NCI-H524 treated with DMSO at 0.1 percent for 48 hours (cell line): ENCODE data around the gene PSENEN.
A peak's percentile ranks its signal among the peaks of the same experiment; 100 is the strongest.

ENCODE experiments used
- DNase-seq: peaks from one replicate; lab custom pipeline; 2025; lab: John Stamatoyannopoulos, UW

Gene PSENEN

DNA sequence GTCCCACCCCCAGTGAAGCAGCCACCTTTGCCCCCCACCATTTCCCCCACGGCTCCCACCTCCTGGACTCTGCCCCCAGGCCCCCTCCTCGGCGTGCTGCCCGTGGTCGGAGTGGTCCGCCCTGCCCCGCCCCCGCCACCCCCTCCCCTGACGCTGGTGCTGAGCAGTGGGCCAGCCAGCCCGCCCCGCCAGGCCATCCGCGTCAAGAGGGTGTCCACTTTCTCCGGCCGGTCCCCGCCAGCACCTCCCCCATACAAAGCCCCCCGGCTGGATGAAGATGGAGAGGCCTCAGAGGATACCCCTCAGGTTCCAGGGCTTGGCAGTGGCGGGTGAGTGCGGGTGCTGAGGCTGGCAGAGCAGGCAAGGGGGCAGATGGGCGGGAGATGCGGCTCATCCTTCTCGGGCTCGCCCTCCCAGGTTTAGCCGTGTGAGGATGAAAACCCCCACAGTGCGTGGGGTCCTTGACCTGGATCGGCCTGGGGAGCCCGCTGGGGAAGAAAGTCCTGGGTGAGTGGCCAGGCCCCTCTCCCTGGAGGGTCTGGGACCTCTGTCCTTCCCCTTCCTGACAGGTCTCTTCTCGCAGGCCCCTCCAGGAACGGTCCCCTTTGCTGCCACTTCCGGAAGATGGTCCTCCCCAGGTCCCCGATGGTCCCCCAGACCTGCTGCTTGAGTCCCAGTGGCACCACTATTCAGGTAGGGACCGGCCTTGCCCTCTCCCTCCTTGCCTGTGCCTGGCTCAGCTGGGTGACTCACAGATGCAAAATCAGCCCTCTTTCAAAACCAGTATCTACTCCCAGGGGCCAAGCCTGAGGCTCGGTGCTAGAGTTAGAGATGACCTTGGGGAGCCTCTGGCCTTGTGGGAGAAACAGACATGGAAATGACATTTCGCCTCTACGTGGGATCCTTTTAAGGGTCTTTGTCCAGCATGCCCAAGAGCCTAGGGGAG is 12.0 kb upstream of the PSENEN start:
- DNase-seq = no peak

GRCh38 chr19:35734273-35734672 is 11.2 kb upstream of the PSENEN start:
- no peak for DNase-seq

DNA sequence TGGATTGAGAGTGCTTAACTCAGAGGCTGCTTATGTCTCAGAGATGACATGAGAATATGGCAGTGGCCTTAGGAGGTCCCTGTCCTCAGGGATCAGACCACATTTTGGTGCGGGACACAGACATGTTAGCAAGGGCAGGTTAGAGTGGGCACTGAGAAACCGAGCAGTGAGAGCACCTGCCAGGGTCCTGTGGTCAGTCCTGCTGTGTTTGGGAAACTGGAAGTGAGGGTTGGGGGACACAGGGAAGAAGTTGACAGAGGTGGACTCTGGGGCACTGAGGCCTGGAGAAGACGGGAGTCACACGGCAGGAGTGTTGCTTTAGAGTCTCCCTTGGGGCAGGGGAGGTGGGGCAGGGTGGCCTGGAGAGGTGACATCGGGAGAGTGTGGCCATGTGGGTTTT is 10.6 kb upstream of the PSENEN start:
- DNase-seq = no peak

DNA sequence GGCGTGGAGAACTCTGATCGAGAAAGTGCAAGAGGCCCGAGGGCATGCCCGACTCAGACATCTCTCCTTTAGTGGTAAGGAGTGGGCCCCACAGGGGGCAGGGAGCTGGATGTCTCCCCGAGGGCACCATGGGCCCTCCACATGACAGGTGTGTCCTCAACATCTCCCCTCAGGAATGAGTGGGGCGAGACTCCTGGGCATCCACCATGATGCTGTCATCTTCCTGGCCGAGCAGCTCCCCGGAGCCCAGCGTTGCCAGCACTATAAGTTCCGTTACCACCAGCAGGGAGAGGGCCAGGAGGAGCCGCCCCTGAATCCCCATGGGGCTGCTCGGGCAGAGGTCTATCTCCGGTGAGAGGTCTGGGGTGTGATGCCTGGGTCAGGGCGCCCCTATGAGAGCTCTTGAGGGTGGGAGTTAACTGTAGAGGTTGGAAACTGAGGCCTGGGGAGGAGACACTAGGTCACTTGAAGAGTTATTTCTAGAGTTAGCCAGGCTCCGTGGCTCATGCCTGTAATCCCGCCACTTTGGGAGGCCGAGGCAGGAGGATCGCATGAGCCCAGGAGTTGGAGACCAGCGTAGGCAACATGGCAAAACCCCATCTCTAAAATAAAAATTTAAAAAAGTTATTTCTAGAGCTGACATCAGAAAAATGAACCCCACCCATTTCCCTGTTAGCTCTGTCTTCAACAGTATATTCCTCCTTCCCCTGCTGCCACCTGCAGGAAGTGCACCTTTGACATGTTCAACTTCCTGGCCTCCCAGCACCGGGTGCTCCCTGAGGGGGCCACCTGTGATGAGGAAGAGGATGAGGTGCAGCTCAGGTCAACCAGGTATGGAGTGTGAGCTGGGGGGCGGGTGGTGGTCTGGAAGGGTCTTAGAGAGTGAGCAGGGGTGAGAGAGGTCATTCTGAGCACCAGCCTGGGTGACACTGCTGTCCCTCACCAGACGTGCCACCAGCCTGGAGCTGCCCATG is 8.3 kb upstream of the PSENEN start:
- no peak for DNase-seq

GRCh38 chr19:35738021-35738886 is 7.2 kb upstream of the PSENEN start:
- no peak for DNase-seq

GRCh38 chr19:35738887-35739229 is 6.6 kb upstream of the PSENEN start:
- no peak for DNase-seq

DNA sequence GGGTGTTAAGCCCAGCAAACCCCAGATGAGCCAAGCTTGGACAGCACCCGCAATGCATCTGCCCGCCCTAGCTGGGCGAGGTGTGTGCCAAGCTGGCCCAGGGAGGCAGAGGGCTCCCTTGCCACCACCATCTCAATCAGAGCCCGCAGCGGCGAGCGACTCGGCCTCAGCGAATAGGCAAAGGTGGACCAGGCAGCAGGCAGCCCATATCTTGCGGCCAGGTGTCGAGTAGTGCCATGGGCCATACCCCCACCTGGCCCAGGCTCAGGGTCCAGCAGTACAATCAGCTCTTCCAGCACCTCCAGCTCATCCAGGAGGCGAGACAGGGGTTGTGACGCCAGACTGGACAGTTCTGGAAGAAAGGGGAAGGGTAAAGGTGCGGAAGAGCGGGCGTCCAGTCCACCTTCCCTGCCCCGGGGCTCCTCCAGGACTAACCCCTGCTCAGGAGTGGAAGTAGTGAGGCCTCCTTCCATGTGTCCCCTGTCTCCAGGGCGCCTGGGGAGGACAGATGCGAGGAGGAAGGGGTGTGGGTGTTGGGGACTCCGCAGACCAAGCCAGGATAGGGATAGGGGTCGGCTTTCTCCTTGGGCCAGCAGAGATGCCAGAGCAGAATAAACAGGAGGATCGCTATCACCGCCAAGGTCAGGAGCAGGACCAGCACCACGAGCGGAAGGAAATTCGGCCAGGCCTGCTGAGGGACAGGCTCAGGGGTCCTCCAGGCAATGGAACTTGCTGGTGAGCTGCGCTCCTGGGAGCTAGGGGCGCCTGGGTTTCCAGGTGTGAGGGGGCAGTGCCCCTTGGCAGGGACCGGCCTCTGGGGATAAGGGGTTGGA is 6.0 kb upstream of the PSENEN start:
- no peak for DNase-seq

GRCh38 chr19:35740108-35740422 is 5.4 kb upstream of the PSENEN start:
- no peak for DNase-seq

DNA sequence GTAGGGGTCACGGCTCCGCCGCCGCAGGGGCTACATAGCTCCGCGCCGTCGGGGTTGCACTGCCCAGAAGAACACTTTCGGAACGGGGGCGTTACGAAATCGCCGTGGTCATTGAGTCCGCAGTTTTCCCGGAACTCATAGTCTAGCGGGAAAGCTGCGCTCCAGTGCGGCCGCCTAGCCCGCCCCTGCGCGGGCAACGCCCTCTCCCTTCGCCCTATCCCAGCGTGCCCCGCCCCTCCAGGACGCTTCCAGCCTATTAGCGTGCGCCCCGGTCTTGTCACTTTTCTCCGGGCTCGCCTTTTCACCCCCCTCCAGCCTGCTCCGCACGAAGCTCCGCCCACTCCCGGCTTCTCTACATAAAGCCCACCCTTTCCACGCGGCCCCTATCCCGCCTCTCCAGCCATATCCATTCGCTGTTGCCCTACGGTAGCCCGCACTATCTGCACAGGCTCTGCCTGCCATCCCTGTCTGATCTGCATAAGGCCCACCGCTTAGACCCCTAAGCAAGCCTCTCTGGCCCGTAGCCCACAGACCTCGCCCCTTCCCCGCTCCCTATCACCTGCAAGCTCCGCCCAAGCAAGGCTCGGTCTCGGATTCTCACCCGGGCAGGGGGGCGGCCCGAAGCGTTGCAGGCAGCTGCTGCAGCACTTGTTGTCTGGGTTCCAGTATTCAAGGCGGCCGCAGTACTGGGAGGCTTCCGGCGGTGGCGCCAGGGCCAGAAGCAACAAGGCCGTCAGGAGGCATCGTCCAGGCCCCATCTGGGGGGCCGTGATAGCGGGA is 4.8 kb upstream of the PSENEN start:
- DNase-seq = peak; percentile 98

DNA sequence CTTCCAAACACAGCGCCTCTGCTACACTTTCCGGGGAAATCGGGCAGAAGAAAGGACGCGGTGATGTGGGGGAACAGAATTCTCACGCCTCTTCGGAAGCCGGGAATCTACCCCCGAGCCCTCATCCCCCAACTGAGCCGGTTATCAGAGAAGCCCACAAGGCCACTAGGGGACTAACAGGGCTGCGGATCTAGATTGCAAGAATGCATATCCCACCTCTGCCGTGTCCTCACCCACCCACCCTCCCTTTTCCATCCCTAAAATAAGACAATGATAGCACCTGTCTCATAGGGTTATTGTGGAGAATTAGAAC is 4.3 kb upstream of the PSENEN start:
- no peak for DNase-seq

GRCh38 chr19:35742121-35742724 is 3.2 kb upstream of the PSENEN start, which contains the start of gene IGFLR1:
TSS of gene IGFLR1 (minus strand) at chr19:35742452. CDS start at chr19:35741180, 1,272 bp downstream.
- DNase-seq = no peak

GRCh38 chr19:35743640-35744429 is 1.6 kb upstream of the PSENEN start:
- no peak for DNase-seq

DNA sequence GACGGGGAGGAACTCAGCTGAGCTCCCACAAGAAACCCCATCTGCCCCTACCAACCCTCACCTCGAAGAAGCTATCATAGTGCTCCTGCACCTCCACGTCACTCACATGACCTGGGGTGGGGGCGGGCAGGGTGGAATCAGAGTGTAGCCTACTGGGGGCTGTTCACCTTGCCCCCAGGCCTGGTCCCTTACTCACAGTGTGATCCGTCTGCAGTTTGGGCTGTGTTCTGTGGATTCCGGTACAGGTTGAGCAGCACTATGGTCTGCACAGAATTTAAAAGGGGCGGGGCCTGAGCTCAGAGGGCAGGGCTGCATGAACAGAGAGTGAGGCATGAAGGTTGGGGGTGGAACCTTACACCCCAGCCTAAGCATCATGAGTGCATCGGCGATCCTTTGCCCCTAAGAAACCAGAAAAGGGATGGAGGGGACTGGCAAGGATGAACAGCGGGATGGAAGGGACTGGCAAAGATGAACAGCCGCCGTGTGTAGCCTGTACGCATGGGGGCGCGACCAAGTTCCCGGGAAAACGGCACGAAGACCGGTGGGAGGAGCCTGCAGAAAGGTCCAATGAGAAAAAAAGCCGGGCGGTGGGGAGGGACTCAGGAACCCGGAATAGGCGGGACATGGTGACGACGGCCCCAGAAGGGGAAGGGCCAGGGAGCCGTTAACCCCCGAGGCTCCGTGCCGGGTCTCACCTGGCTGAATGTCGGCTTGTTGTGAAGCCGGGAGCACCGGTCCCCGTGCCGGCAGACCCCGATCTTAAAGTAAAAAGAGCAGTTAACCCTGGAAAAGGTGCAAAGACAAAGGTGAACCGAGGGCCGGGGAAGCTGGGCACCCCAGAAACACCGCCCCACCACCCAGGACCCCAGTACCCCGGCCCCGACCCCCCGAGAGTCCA is 772 bp upstream of the PSENEN start:
- DNase-seq = peak; percentile 74

DNA sequence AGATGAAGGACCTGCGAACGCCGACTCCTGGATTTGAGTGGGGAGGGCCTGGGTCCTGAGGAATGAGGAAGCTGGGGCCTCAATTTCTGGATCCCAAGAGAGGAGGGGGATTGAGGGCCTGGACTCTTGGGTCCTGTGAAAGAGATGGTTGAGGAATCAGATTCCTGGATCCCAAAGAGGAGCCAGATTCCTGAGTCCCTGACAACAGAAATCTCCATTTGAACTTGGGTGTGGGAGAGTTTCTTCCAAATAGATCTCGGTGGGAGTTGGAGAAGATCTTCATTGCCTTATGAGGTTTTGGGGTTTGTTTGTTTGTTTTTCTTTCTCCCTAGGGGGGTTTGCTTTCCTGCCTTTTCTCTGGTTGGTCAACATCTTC is 624 bp downstream of the PSENEN start:
- no peak for DNase-seq

DNA sequence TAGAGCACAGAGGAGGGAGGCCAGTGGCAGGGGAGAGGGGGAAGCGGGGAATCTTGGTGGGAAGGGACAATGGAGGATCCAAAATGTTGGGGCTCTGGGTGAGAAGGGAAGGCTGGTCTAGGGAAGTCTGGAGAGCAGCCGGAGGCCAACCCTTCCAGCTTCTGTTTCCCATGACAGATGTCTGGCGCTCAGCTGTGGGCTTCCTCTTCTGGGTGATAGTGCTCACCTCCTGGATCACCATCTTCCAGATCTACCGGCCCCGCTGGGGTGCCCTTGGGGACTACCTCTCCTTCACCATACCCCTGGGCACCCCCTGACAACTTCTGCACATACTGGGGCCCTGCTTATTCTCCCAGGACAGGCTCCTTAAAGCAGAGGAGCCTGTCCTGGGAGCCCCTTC is 1.1 kb downstream of the PSENEN start:
- no peak for DNase-seq

GRCh38 chr19:35748106-35749020 is 2.9 kb downstream of the PSENEN start, which contains the start of gene LIN37:
TSS of gene LIN37 (plus strand) at chr19:35748576. CDS start at chr19:35748725, 149 bp downstream.
- peak; percentile 95 for DNase-seq

- no peak for DNase-seq
These were observed 4.7 kb downstream of the PSENEN start for GRCh38 chr19:35750167-35750566.
